Liver (tissue), 9 donors: Measurements from ENCODE around the gene FKBP6. TPM values are rescaled to one million over a fixed set of nuclear protein-coding genes. Genes with fewer than 3 reads are reported as not detected.

Experiments
- DNase-seq: peaks from one replicate; pipeline ENCODE4 v3.0.0-alpha.2; 2017; ENCODE audit warnings: low spot score
- H3K27ac ChIP-seq, 2 donors: one replicate each; pipeline ENCODE4 v1.7.0; 2013; ENCODE audit warnings: inconsistent platforms in 2 of 2, low read length in 2 of 2, control low read depth in 1 of 2, low read depth in 1 of 2, mild to moderate bottlenecking in 1 of 2
- H3K27me3 ChIP-seq, 4 donors: one replicate each; pipeline versions ENCODE4 v1.6.1 to v1.7.0; 2013; ENCODE audit warnings: low read length in 3 of 4, inconsistent platforms in 1 of 4, mild to moderate bottlenecking in 1 of 4, moderate library complexity in 1 of 4; ENCODE audit not compliant: control insufficient read depth in 4 of 4, insufficient read depth in 4 of 4
- H3K36me3 ChIP-seq, 4 donors: one replicate each; pipeline versions ENCODE4 v1.6.1 to v1.7.0; 2013; ENCODE audit warnings: low read length in 3 of 4, mild to moderate bottlenecking in 3 of 4, low read depth in 1 of 4, moderate library complexity in 1 of 4; ENCODE audit not compliant: control insufficient read depth in 4 of 4, insufficient read depth in 3 of 4
- H3K4me1 ChIP-seq, 4 donors: one replicate each; pipeline versions ENCODE4 v1.6.1 to v1.7.0; 2013; ENCODE audit warnings: low read length in 3 of 4, mild to moderate bottlenecking in 3 of 4, moderate library complexity in 1 of 4; ENCODE audit not compliant: control insufficient read depth in 4 of 4, insufficient read depth in 4 of 4
- H3K4me3 ChIP-seq, 3 donors: one replicate each; pipeline versions ENCODE4 v1.6.1 to v1.7.0; 2013; ENCODE audit warnings: low read length in 3 of 3, control low read depth in 1 of 3, low read depth in 1 of 3, mild to moderate bottlenecking in 1 of 3
- H3K9ac ChIP-seq, 2 donors: one replicate each; pipeline ENCODE4 v1.7.0; 2013; ENCODE audit warnings: low read length in 2 of 2, mild to moderate bottlenecking in 2 of 2, moderate library complexity in 2 of 2, control low read depth in 1 of 2, low read depth in 1 of 2
- H3K9me3 ChIP-seq, 4 donors: one replicate each; pipeline versions ENCODE4 v1.6.1 to v1.7.0; 2013; ENCODE audit warnings: low read length in 3 of 4; ENCODE audit not compliant: control insufficient read depth in 4 of 4
- ATF3 ChIP-seq: IDR thresholded peaks from 2 replicates; pipeline ENCODE4 v1.6.1; 2016; ENCODE audit warnings: antibody characterized with exemption
- CTCF ChIP-seq: fragments of 150-350 bp; IDR thresholded peaks from 2 replicates; pipeline ENCODE4 v1.5.1; 2017; ENCODE audit warnings: improper control_type of control experiment, low read depth, low read length; ENCODE audit not compliant: missing input control
- EGR1 ChIP-seq, 2 donors: IDR thresholded peaks; 2 replicates each; pipeline ENCODE4 v1.6.1; 2016 to 2018; ENCODE audit warnings: antibody characterized with exemption in 2 of 2, low read depth in 2 of 2
- FOXA1 ChIP-seq: IDR thresholded peaks from 2 replicates; pipeline ENCODE4 v1.6.1; 2016; ENCODE audit warnings: antibody characterized with exemption
- FOXA2 ChIP-seq: IDR thresholded peaks from 2 replicates; pipeline ENCODE4 v1.6.1; 2016; ENCODE audit warnings: antibody characterized with exemption
- GABPA ChIP-seq, 2 donors: IDR thresholded peaks in 1 of 2; conservative IDR thresholded peaks in 1 of 2; 2 replicates each; pipeline ENCODE4 v1.6.1; 2016; ENCODE audit warnings: antibody characterized with exemption in 2 of 2, mild to moderate bottlenecking in 1 of 2, moderate library complexity in 1 of 2
- HNF4A ChIP-seq, 2 donors: conservative IDR thresholded peaks; 2 replicates each; pipeline ENCODE4 v1.6.1; 2016; ENCODE audit warnings: antibody characterized with exemption in 2 of 2, mild to moderate bottlenecking in 2 of 2
- HNF4G ChIP-seq: IDR thresholded peaks from 2 replicates; pipeline ENCODE4 v1.6.1; 2016; ENCODE audit warnings: antibody characterized with exemption
- JUND ChIP-seq, 2 donors: IDR thresholded peaks; 2 replicates each; pipeline ENCODE4 v1.6.1; 2016; ENCODE audit warnings: antibody characterized with exemption in 2 of 2
- NR2F2 ChIP-seq: IDR thresholded peaks from 2 replicates; pipeline ENCODE4 v1.6.1; 2016; ENCODE audit warnings: antibody characterized with exemption
- RAD21 ChIP-seq, 2 donors: IDR thresholded peaks; 2 replicates each; pipeline ENCODE4 v1.6.1; 2016; ENCODE audit warnings: antibody characterized with exemption in 2 of 2, mild to moderate bottlenecking in 2 of 2
- REST ChIP-seq: IDR thresholded peaks from 2 replicates; pipeline ENCODE4 v1.6.1; 2016; ENCODE audit warnings: antibody characterized with exemption, mild to moderate bottlenecking
- RXRA ChIP-seq, 2 donors: IDR thresholded peaks; 2 replicates each; pipeline ENCODE4 v1.6.1; 2017 to 2018; ENCODE audit warnings: antibody characterized with exemption in 2 of 2, mild to moderate bottlenecking in 1 of 2
- SP1 ChIP-seq: IDR thresholded peaks from 2 replicates; pipeline ENCODE4 v1.6.1; 2018; ENCODE audit warnings: antibody characterized with exemption, mild to moderate bottlenecking
- TAF1 ChIP-seq: conservative IDR thresholded peaks from 2 replicates; pipeline ENCODE4 v1.6.1; 2016; ENCODE audit warnings: antibody characterized with exemption, mild to moderate bottlenecking
- YY1 ChIP-seq: IDR thresholded peaks from 2 replicates; pipeline ENCODE4 v1.6.1; 2016; ENCODE audit warnings: antibody characterized with exemption, mild to moderate bottlenecking
- ZBTB33 ChIP-seq: IDR thresholded peaks from 2 replicates; pipeline ENCODE4 v1.6.1; 2016; ENCODE audit warnings: antibody characterized with exemption
- WGBS: extraction: QIAGEN DNeasy Blood & Tissue Kit; methylation state at CpG from one replicate; pipeline ENCODE4 v1.1.7; 2013; 5-methylcytosine and 5-hydroxymethylcytosine counted together
- polyA plus RNA-seq, 2 donors: library from polyadenylated mRNA; stranded (reverse) in 1 of 2; unstranded in 1 of 2; fragments of 200-250 nt in 1 of 2; fragments of >200 nt in 1 of 2; fragmentation: Nextera tagmentation in 1 of 2; extraction: Ambion mirVana in 1 of 2; gene quantifications; one replicate each; pipeline versions ENCODE4 v1.2.1 to v1.2.3, GENCODE V29; 2013 to 2015
- total RNA-seq, 2 donors: library from RNA; depleted of rRNA; stranded (reverse); fragments of >200 nt; gene quantifications; one replicate each; pipeline ENCODE4 v1.2.3, GENCODE V29; 2014
- TF ChIP-seq, protein P1 (sequence below): IDR thresholded peaks from 2 replicates; pipeline ENCODE4 v1.6.1; 2016; ENCODE audit warnings: antibody characterized with exemption
- donor health status: healthy.
- donor health status: healthy.
- donor health status: healthy.
- donor health status: healthy.
- donor health status: healthy.

FKBP6 gene
- total and polyA plus RNA-seq, 4 donors: not detected

DNA sequence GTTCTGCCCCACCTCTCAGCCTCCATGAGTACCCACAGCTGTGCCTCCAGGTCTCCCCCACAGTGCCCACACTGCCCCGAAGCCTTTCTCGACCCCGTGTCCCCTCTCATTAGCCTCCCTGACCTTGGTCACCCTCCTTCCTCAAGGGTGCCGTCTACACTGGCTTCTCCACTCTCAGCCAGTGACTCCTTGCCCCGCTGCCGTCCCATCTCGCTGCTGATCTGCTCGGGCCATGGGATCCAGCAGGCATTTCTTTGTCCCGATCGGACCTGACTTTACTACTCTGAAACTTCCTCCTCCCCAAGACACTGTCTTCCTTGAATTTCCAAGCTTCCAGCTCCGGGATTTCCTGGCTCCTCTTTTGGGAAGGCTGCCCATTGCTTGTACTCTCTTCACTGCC lies 31.3 kb downstream of the FKBP6 start:
- no peaks in the 10 kb centered on the region for H3K9me3 ChIP-seq
- WGBS: 82% methylated on average over 11 of the region's 11 CpGs
- H3K4me1 ChIP-seq: peaks cover 3 to 15% (median 10%) of the 10 kb centered on the region in 4 donors
- H3K4me3 ChIP-seq: no peak overlapping the region
- no peak for DNase-seq
- no peaks in the 10 kb centered on the region for H3K36me3 ChIP-seq
- no peak overlapping the region for H3K9ac ChIP-seq
- TF ChIP-seq RAD21 (IDR thresholded peaks at IDR 0.05): no peak
- TF ChIP-seq ATF3: no peak
- no peak for TF ChIP-seq SP1
- TF ChIP-seq EGR1 (IDR thresholded peaks at IDR 0.05; ENCODE audit: low read depth in 2 of 2): no peak
- TF ChIP-seq HNF4G: no peak
- TF ChIP-seq RXRA (IDR thresholded peaks at IDR 0.05): no peak
- TF ChIP-seq HNF4A (conservative IDR thresholded peaks at IDR 0.05): no peak
- TF ChIP-seq FOXA1: no peak
- no peak for TF ChIP-seq JUND (IDR thresholded peaks at IDR 0.05)
- TF ChIP-seq NR2F2: no peak
- TF ChIP-seq GABPA (IDR thresholded peaks at IDR 0.05 in 1 of 2, conservative IDR thresholded peaks at IDR 0.05 in 1 of 2): no peak
- TF ChIP-seq, protein P1, sequence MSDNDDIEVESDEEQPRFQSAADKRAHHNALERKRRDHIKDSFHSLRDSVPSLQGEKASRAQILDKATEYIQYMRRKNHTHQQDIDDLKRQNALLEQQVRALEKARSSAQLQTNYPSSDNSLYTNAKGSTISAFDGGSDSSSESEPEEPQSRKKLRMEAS: no peak
- TF ChIP-seq REST: no peak
- no peak for TF ChIP-seq TAF1
- TF ChIP-seq YY1: no peak
- no peak for TF ChIP-seq ZBTB33
- TF ChIP-seq FOXA2: no peak
- H3K27ac ChIP-seq: no peak overlapping the region
- H3K27me3 ChIP-seq: no peaks in the 10 kb centered on the region

- Histone ChIP-seq H3K36me3 (no peaks in the 10 kb centered on the region), H3K27ac (no peak overlapping the region), H3K9me3 (no peaks in the 10 kb centered on the region), H3K9ac (no peak overlapping the region), H3K4me3 (no peak overlapping the region), H3K27me3 (no peaks in the 10 kb centered on the region), H3K4me1 (peaks cover 3 to 15% (median 10%) of the 10 kb centered on the region in 4 donors)
- DNase-seq: no peak
- TF ChIP-seq ZBTB33 (no peak), HNF4G (no peak), NR2F2 (no peak), SP1 (no peak), GABPA (IDR thresholded peaks at IDR 0.05 in 1 of 2, conservative IDR thresholded peaks at IDR 0.05 in 1 of 2) (no peak), EGR1 (IDR thresholded peaks at IDR 0.05; ENCODE audit: low read depth in 2 of 2) (no peak), CTCF (no peak), RAD21 (IDR thresholded peaks at IDR 0.05) (no peak), FOXA2 (no peak), ATF3 (no peak), RXRA (IDR thresholded peaks at IDR 0.05) (no peak), HNF4A (conservative IDR thresholded peaks at IDR 0.05) (no peak)
- TF ChIP-seq, protein P1: no peak
- WGBS: 92% methylated on average over 13 of the region's 13 CpGs
These were observed 31.9 kb downstream of the FKBP6 start for GRCh38 chr7:73359746-73360375.
